Measurements from ENCODE around the gene CBFA2T2.
"Not testable (repeated sequence)": the region's sequence is repeated elsewhere in the genome, so short reads cannot be mapped to it uniquely, and the experiment has no call there.

Gene CBFA2T2

DNA sequence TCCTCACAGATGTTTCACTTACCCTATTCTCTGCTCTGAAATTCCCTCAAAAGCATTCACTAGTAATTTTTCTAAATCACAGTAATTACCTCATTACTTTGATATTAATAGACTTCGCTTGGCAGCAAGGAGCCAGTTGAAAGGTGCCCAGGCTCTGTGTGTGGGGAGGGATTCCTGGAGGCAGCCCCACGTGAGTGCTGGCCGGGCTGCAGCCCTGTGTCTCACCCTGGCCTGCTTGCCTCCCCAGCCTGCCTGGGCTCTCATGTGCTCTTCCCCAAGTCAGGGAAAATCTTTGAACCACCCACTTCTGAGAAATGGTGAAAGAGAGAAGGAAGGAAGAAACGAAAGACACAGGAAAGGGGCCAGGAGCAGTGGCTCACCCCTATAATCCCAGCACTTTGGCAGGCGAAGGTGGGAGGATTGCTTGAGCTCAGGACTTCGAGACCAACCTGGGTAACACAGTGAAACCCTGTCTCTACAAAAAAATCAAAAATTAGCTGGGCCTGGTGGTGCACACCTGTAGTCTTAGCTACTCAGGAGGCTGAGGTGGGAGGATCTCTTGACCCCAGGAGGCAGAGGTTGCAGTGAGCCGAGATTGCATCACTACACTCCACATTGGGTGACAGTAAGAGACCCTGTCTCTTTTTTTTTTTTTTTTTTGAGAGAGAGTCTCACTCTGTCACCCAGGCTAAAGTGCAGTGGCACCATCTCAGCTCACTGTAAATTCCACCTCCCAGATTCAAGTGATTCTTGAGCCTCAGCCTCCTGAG lies 26.4 kb upstream of the CBFA2T2 start:
- no peaks in the 10 kb centered on the region for H3K79me2 ChIP-seq (ENCODE audit: insufficient read depth, low read length)
- no peak overlapping the region for H2AFZ ChIP-seq (ENCODE audit: low read depth, low read length)
- no peaks in the 10 kb centered on the region for H3K9me3 ChIP-seq (ENCODE audit: insufficient read depth, low read length, severe bottlenecking)
- DNase-seq (no peak), ATAC-seq (ENCODE audit: insufficient read depth, low read depth) (no peak)
- H3K4me2 ChIP-seq (ENCODE audit: insufficient read depth, low read length) = no peak overlapping the region
- no peaks in the 10 kb centered on the region for H3K36me3 ChIP-seq (ENCODE audit: insufficient read depth, low read length)
- no peaks in the 10 kb centered on the region for H3K27me3 ChIP-seq (ENCODE audit: insufficient read depth, low read length, poor library complexity)
- no peak overlapping the region for H3K27ac ChIP-seq (ENCODE audit: low read length)
- H3K4me3 ChIP-seq (ENCODE audit: low read depth in 1 of 2, low read length in 2 of 2) = no peak overlapping the region
- no peak overlapping the region for H3K9ac ChIP-seq (ENCODE audit: low read depth, low read length)
- no peak for TF ChIP-seq EZH2 (IDR thresholded peaks at IDR 0.05; ENCODE audit: borderline replicate concordance, low read depth, low read length, severe bottlenecking)
- TF ChIP-seq, protein P1, sequence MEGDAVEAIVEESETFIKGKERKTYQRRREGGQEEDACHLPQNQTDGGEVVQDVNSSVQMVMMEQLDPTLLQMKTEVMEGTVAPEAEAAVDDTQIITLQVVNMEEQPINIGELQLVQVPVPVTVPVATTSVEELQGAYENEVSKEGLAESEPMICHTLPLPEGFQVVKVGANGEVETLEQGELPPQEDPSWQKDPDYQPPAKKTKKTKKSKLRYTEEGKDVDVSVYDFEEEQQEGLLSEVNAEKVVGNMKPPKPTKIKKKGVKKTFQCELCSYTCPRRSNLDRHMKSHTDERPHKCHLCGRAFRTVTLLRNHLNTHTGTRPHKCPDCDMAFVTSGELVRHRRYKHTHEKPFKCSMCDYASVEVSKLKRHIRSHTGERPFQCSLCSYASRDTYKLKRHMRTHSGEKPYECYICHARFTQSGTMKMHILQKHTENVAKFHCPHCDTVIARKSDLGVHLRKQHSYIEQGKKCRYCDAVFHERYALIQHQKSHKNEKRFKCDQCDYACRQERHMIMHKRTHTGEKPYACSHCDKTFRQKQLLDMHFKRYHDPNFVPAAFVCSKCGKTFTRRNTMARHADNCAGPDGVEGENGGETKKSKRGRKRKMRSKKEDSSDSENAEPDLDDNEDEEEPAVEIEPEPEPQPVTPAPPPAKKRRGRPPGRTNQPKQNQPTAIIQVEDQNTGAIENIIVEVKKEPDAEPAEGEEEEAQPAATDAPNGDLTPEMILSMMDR (IDR thresholded peaks at IDR 0.05; ENCODE audit: borderline replicate concordance, extremely low read depth, low read length, poor library complexity, severe bottlenecking) = no peak
- no peaks in the 10 kb centered on the region for H3K4me1 ChIP-seq (ENCODE audit: insufficient read depth, low read length)
- H4K20me1 ChIP-seq (ENCODE audit: insufficient read depth, low read length) = no peaks in the 10 kb centered on the region; the same call in 1 of the 2 replicates

DNA sequence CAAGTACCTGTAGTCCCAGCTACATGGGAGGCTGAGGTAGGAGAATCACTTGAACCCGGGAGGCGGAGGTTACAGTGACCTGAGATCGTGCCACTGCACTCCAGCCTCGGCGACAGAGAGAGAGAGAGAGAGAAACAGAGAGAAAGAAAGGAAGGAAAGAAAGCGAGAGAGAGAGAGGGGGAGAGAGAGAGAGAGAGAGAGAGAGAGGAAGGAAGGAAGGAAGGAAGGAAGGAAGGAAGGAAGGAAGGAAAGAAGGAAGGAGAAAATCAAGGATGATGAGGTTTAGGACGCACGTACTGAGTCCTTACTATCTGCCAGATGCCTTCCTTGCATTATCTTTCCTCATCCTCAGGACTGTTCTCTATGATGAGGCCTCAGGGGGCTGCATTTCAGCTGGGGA lies 25.1 kb upstream of the CBFA2T2 start:
- not testable (repeated sequence) for H3K36me3 ChIP-seq (ENCODE audit: insufficient read depth, low read length); H3K4me2 ChIP-seq (ENCODE audit: insufficient read depth, low read length); H3K4me3 ChIP-seq (ENCODE audit: low read depth in 1 of 2, low read length in 2 of 2); H3K9me3 ChIP-seq (ENCODE audit: insufficient read depth, low read length, severe bottlenecking); DNase-seq; H3K27ac ChIP-seq (ENCODE audit: low read length); H2AFZ ChIP-seq (ENCODE audit: low read depth, low read length); H3K9ac ChIP-seq (ENCODE audit: low read depth, low read length); H3K4me1 ChIP-seq (ENCODE audit: insufficient read depth, low read length); H3K79me2 ChIP-seq (ENCODE audit: insufficient read depth, low read length); H4K20me1 ChIP-seq (ENCODE audit: insufficient read depth, low read length); H3K27me3 ChIP-seq (ENCODE audit: insufficient read depth, low read length, poor library complexity); ATAC-seq (ENCODE audit: insufficient read depth, low read depth)

DNA sequence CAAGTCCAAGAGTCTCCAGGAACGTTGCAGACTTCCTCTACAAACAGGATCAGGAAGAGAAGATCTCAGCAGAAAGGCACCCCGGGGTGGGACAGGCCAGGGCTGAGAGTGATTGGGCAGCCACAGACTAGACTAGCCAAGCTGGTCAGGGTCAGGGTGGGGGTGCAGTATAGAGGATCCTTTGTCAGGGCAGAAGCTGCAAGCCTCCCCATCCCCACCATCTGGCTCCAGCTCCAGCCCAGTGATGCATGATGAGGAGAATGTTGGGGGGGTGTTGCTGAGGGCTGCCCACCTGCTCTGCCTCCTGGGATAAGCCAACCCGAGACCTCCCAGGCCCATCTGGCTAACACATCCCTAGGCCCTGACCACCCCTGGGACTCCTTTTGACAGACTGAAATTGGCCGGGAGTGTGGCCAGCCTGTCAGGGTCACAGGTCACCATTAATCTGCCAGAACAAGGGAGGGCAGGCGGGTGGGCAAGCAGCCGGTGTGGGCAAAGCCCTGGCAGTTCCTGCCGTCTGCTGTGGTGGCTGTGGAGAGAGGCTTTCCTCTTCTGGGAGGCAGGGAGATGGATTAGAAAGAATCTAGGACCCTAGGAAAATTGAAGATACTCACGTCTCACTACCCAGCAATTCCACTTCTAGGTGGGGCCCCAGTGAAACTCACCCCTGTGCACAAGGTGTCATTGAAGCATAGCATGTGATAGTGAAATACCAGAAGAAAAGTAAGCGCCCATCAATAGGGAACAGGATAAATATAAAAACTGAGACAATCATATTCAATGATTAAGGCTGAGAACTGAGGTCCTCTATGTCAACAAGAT lies 24.2 kb upstream of the CBFA2T2 start:
- no peaks in the 10 kb centered on the region for H3K36me3 ChIP-seq (ENCODE audit: insufficient read depth, low read length)
- DNase-seq = no peak
- no peaks in the 10 kb centered on the region for H3K4me1 ChIP-seq (ENCODE audit: insufficient read depth, low read length)
- H2AFZ ChIP-seq (ENCODE audit: low read depth, low read length) = no peak overlapping the region
- H3K4me2 ChIP-seq (ENCODE audit: insufficient read depth, low read length) = no peak overlapping the region
- no peak overlapping the region for H3K27ac ChIP-seq (ENCODE audit: low read length)
- H3K4me3 ChIP-seq (ENCODE audit: low read depth in 1 of 2, low read length in 2 of 2) = no peak overlapping the region
- no peaks in the 10 kb centered on the region for H3K9me3 ChIP-seq (ENCODE audit: insufficient read depth, low read length, severe bottlenecking)
- no peaks in the 10 kb centered on the region for H3K27me3 ChIP-seq (ENCODE audit: insufficient read depth, low read length, poor library complexity)
- no peak for ATAC-seq (ENCODE audit: insufficient read depth, low read depth)
- H4K20me1 ChIP-seq (ENCODE audit: insufficient read depth, low read length) = no peaks in the 10 kb centered on the region; the same call in 1 of the 2 replicates
- no peak overlapping the region for H3K9ac ChIP-seq (ENCODE audit: low read depth, low read length)
- TF ChIP-seq EZH2 (IDR thresholded peaks at IDR 0.05; ENCODE audit: borderline replicate concordance, low read depth, low read length, severe bottlenecking) = no peak
- TF ChIP-seq, protein P1 (IDR thresholded peaks at IDR 0.05; ENCODE audit: borderline replicate concordance, extremely low read depth, low read length, poor library complexity, severe bottlenecking) = no peak
- H3K79me2 ChIP-seq (ENCODE audit: insufficient read depth, low read length) = no peaks in the 10 kb centered on the region

DNA sequence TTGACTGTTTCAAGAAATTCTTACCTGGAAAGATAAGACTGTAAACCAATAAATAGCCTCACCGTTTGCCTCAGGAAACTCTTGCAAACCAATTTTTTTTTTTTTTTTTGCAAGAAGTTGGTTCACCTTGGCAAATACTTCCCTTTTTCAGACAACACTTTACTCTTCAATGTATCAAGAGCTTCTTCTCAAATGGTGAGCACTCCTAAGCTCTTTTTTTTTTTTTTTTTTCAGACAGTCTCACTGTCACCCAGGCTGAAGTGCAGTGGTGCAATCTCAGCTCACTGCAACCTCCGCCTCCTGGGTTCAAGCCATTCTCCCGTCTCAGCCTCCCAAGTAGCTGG lies 23.6 kb upstream of the CBFA2T2 start:
- no peak overlapping the region for H3K27ac ChIP-seq (ENCODE audit: low read length)
- H2AFZ ChIP-seq (ENCODE audit: low read depth, low read length) = no peak overlapping the region
- H3K79me2 ChIP-seq (ENCODE audit: insufficient read depth, low read length) = no peaks in the 10 kb centered on the region
- no peak for DNase-seq
- no peaks in the 10 kb centered on the region for H3K4me1 ChIP-seq (ENCODE audit: insufficient read depth, low read length)
- no peaks in the 10 kb centered on the region for H3K36me3 ChIP-seq (ENCODE audit: insufficient read depth, low read length)
- TF ChIP-seq, protein P1 (IDR thresholded peaks at IDR 0.05; ENCODE audit: borderline replicate concordance, extremely low read depth, low read length, poor library complexity, severe bottlenecking) = no peak
- TF ChIP-seq EZH2 (IDR thresholded peaks at IDR 0.05; ENCODE audit: borderline replicate concordance, low read depth, low read length, severe bottlenecking) = no peak
- H3K27me3 ChIP-seq (ENCODE audit: insufficient read depth, low read length, poor library complexity) = no peaks in the 10 kb centered on the region
- H3K4me2 ChIP-seq (ENCODE audit: insufficient read depth, low read length) = no peak overlapping the region
- H3K9ac ChIP-seq (ENCODE audit: low read depth, low read length) = no peak overlapping the region
- H4K20me1 ChIP-seq (ENCODE audit: insufficient read depth, low read length) = no peaks in the 10 kb centered on the region; the same call in 1 of the 2 replicates
- no peak overlapping the region for H3K4me3 ChIP-seq (ENCODE audit: low read depth in 1 of 2, low read length in 2 of 2)
- no peaks in the 10 kb centered on the region for H3K9me3 ChIP-seq (ENCODE audit: insufficient read depth, low read length, severe bottlenecking)
- no peak for ATAC-seq (ENCODE audit: insufficient read depth, low read depth)

Measured in DND-41 (cell line).